Aorta (tissue), 5 donors: Measurements from ENCODE around the gene HMOX2. TPM values are rescaled to one million over a fixed set of nuclear protein-coding genes. Genes with fewer than 3 reads are reported as not detected.
A peak's percentile ranks its signal among the peaks of the same experiment; 100 is the strongest.

Experiments used
- ATAC-seq: fragments of 200-7000 bp; cut with Tn5 transposase; one replicate; pipeline ENCODE4 v1.9.1; 2022; ENCODE audit warnings: moderate library complexity; ENCODE audit not compliant: low FRiP score
- DNase-seq, 2 donors: peaks; one replicate each; pipeline ENCODE4 v3.0.0-alpha.2; 2020
- H3K27ac ChIP-seq, 2 donors: one replicate each; pipeline ENCODE4 v1.5.1; 2013; ENCODE audit warnings: low read length in 2 of 2, mild to moderate bottlenecking in 2 of 2, moderate library complexity in 2 of 2, control low read depth in 1 of 2, inconsistent platforms in 1 of 2, low read depth in 1 of 2
- H3K27me3 ChIP-seq, 2 donors: one replicate each; pipeline ENCODE4 v1.6.1; 2013; ENCODE audit warnings: control low read depth in 1 of 2, low read length in 1 of 2, mild to moderate bottlenecking in 1 of 2, moderate library complexity in 1 of 2; ENCODE audit not compliant: insufficient read depth in 2 of 2, control insufficient read depth in 1 of 2
- H3K36me3 ChIP-seq, 2 donors: one replicate each; pipeline ENCODE4 v1.6.1; 2013; ENCODE audit warnings: control low read depth in 1 of 2, low read length in 1 of 2, mild to moderate bottlenecking in 1 of 2; ENCODE audit not compliant: insufficient read depth in 2 of 2, control insufficient read depth in 1 of 2
- H3K4me1 ChIP-seq, 2 donors: one replicate each; pipeline ENCODE4 v1.6.1; 2013; ENCODE audit warnings: low read length in 2 of 2, control low read depth in 1 of 2, mild to moderate bottlenecking in 1 of 2, moderate library complexity in 1 of 2; ENCODE audit not compliant: insufficient read depth in 2 of 2, control insufficient read depth in 1 of 2
- H3K4me3 ChIP-seq, 2 donors: one replicate each; pipeline ENCODE4 v1.5.1; 2013; ENCODE audit warnings: low read length in 2 of 2, control low read depth in 1 of 2, mild to moderate bottlenecking in 1 of 2
- H3K9me3 ChIP-seq: one replicate; pipeline ENCODE4 v1.6.1; 2013; ENCODE audit warnings: mild to moderate bottlenecking, low read length; ENCODE audit not compliant: control insufficient read depth
- WGBS, 2 donors: extraction: QIAGEN DNeasy Blood & Tissue Kit; methylation state at CpG; one replicate each; pipeline ENCODE4 v1.1.7; 2013; 5-methylcytosine and 5-hydroxymethylcytosine counted together
- intact Hi-C, 2 donors: fragments of 100-400 bp; cut with DNase I; formaldehyde crosslinking; loops; one replicate each; pipeline versions ENCODE4 v1.14.2 to v1.15.0; 2022
- polyA plus RNA-seq, 2 donors: library from polyadenylated mRNA; stranded (reverse); fragments of 200-250 nt; gene quantifications; one replicate each; pipeline ENCODE4 v1.2.3, GENCODE V29; 2013
- total RNA-seq, 2 donors: library from RNA; stranded (reverse); fragmentation: NEBNext Ultra II Directional; extraction: Animal tissue kit (Norgen Biotek cat#: 25700); gene quantifications; one replicate each; pipeline ENCODE4 v1.2.1, GENCODE V29; 2021
- donor health status: healthy with polysubstance abuse.
- donor health status: Bipolar disorder and iron deficiency.
- donor health status: DM: no; HTN: no; CAD: no.
- donor health status: DM: no; HTN: no; CAD: no.
- donor health status: DM: yes; HTN: yes; CAD: no.

The HMOX2 gene
- total and polyA plus RNA-seq, 4 donors: 24.3 to 33.6 (median 26.8) TPM

- Histone ChIP-seq H3K36me3 (peaks cover 0 to 6% of the 10 kb centered on the region in 2 donors), H3K4me3 (no peak overlapping the region), H3K27ac (no peak overlapping the region), H3K27me3 (no peaks in the 10 kb centered on the region), H3K4me1 (no peaks in the 10 kb centered on the region), H3K9me3 (no peaks in the 10 kb centered on the region)
- ATAC-seq: peak; percentile 24
- 71 to 74% methylated on average over 10 of the region's 10 CpGs for WGBS, 2 donors
- no peak for DNase-seq
- intact Hi-C loops: no loop called here
These were observed 20.2 kb upstream of the HMOX2 start for GRCh38 chr16:4455951-4456350.

DNA sequence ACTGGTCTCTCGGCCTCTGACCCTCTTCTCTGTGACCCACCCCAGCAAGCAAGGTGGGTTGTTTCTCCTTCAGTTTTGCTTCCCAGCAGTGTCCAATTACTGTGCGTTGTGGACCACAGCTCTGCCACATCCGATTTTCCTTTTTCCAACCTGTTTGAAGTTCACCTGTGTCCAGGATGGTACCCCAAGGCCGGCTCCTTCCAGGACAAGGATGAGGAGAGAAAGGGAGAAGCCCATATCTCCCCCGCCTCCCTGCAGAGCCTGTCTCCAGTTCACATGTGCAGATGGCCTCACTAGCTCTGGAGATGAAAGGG is 15.3 kb upstream of the HMOX2 start:
- Histone ChIP-seq H3K4me3 (no peak overlapping the region), H3K27me3 (no peaks in the 10 kb centered on the region), H3K36me3 (peaks cover 0 to 4% of the 10 kb centered on the region in 2 donors), H3K9me3 (no peaks in the 10 kb centered on the region), H3K4me1 (no peaks in the 10 kb centered on the region), H3K27ac (no peak overlapping the region)
- intact Hi-C loops: no loop called here
- ATAC-seq (no peak), DNase-seq (no peak)
- 77 to 84% methylated on average over 5 of the region's 5 CpGs for WGBS, 2 donors

DNA sequence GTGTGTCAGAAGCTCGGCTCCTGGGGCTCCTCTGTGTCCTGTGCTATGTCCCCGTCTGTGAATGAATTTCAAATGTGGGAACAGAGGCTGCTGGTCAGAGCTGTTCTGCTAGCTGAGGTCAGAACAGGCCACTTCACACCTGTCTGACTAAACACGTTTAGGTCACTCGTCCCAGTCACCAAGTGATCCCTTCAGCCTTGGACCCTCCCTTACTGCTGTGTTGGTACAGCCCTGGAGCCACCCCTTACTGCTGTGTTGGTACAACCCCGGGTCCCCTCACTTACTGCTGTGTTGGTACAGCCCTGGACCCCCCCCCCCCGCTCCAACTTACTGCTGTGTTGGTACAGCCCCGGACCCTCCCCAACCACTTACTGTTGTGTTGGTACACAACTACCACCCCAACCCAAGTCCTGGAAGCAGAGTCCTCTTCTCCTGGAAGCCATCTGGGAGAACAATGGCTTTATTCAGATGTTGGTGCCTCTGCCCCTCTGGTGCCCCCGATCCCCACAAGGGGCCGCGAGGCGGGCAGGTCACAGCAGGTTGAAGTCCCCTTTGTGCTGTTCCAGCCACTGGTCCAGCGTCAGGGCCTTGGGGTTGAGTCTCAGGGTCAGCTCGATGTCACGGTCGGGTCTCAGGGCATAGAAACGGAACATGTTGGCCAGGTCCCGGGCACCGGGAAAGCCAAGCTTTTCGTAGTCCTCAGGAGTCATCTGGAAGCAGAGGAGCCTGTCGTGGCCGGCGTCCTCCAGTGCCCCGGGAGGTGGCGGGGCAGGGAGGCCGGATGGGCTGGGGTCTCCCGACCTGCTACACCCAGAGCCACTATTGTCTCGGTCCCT is 14.7 kb upstream of the HMOX2 start:
- Histone ChIP-seq H3K9me3 (no peaks in the 10 kb centered on the region), H3K36me3 (no peaks in the 10 kb centered on the region), H3K4me3 (no peak overlapping the region), H3K27me3 (no peaks in the 10 kb centered on the region), H3K4me1 (no peaks in the 10 kb centered on the region), H3K27ac (no peak overlapping the region)
- intact Hi-C loops: no loop called here
- 76 to 78% methylated on average over 27 of the region's 27 CpGs for WGBS, 2 donors
- ATAC-seq: no peak
- no peak for DNase-seq

- Histone ChIP-seq H3K36me3 (no peaks in the 10 kb centered on the region), H3K27ac (no peak overlapping the region), H3K4me3 (no peak overlapping the region), H3K4me1 (no peaks in the 10 kb centered on the region), H3K9me3 (no peaks in the 10 kb centered on the region), H3K27me3 (no peaks in the 10 kb centered on the region)
- ATAC-seq: no peak
- DNase-seq: no peak
- intact Hi-C loops: no loop called here
- 83 to 85% methylated on average over 22 of the region's 22 CpGs for WGBS, 2 donors
These were observed 12.6 kb upstream of the HMOX2 start for GRCh38 chr16:4463522-4464163.

- Histone ChIP-seq H3K9me3 (no peaks in the 10 kb centered on the region), H3K4me3 (no peak overlapping the region), H3K27ac (no peak overlapping the region), H3K36me3 (no peaks in the 10 kb centered on the region), H3K27me3 (no peaks in the 10 kb centered on the region), H3K4me1 (no peaks in the 10 kb centered on the region)
- DNase-seq (peak in 1 of 2 donors; percentile 66), ATAC-seq (no peak)
- intact Hi-C loops: no loop called here
- 81 to 87% methylated on average over 32 of the region's 32 CpGs for WGBS, 2 donors
These were observed 10.0 kb upstream of the HMOX2 start for GRCh38 chr16:4465977-4466779.

DNA sequence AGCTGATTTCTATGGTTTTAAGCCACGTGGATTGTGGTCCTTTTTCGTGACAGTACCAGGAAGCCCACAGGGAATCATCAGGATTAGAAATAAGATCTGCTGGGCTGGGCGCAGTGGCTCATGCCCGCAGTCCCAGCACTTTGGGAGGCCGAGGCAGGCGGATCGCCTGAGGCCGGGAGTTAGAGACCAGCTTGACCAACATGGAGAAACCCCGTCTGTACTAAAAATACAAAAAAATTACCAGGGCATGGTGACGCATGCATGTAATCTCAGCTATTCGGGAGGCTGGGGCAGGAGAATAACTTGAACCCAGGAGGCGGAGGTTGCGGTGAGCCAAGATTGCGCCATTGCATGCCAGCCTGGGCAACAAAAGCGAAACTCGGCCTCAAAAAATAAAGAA is 8.3 kb upstream of the HMOX2 start:
- no peak for DNase-seq
- H3K4me1 ChIP-seq: no peaks in the 10 kb centered on the region
- H3K9me3 ChIP-seq: no peaks in the 10 kb centered on the region
- H3K27me3 ChIP-seq: no peaks in the 10 kb centered on the region
- no peaks in the 10 kb centered on the region for H3K36me3 ChIP-seq
- intact Hi-C loops: no loop called here
- no peak overlapping the region for H3K4me3 ChIP-seq
- 96% methylated on average over 16 of the region's 16 CpGs for WGBS, 2 donors
- no peak overlapping the region for H3K27ac ChIP-seq
- ATAC-seq: no peak

DNA sequence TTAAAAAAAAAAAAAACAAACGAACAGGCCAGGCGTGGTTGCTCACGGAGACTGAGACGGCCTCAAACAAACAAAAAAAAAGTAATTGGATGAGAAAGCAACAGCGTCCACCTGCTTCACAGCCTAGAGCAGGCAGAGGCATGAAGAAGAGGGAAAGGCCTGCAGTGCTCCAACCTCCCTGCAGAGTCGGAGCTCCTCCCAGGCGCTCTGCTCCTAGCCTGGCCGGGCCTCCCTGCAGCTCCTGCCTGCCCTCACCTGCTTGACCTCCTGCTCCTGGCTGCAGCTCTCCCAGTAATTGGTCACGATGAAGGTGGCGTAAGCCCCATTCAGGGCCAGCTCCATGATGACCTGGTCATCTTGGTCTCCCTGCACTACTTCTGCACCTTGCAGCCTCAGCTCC is 7.2 kb upstream of the HMOX2 start:
- intact Hi-C loops: no loop called here
- H3K4me3 ChIP-seq: no peak overlapping the region
- no peak overlapping the region for H3K27ac ChIP-seq
- no peak for DNase-seq
- H3K4me1 ChIP-seq: no peaks in the 10 kb centered on the region
- H3K27me3 ChIP-seq: no peaks in the 10 kb centered on the region
- WGBS, 2 donors: 89 to 90% methylated on average over 10 of the region's 10 CpGs
- H3K36me3 ChIP-seq: no peaks in the 10 kb centered on the region
- H3K9me3 ChIP-seq: no peaks in the 10 kb centered on the region
- ATAC-seq: no peak

- WGBS, 2 donors: 90 to 93% methylated on average over 5 of the region's 5 CpGs
- intact Hi-C loops: no loop called here
- no peak for DNase-seq
These were observed 4.3 kb upstream of the HMOX2 start for GRCh38 chr16:4471869-4472268.

More at GRCh38 chr16:4471869-4472268, 4.3 kb upstream of the HMOX2 start:
- no peaks in the 10 kb centered on the region for H3K27me3 ChIP-seq
- H3K36me3 ChIP-seq: no peaks in the 10 kb centered on the region
- ATAC-seq: no peak
- H3K4me1 ChIP-seq: no peaks in the 10 kb centered on the region
- no peak overlapping the region for H3K27ac ChIP-seq
- no peaks in the 10 kb centered on the region for H3K9me3 ChIP-seq
- H3K4me3 ChIP-seq: no peak overlapping the region
